DND-41 (cell line): ENCODE results near the gene KANSL1L.

Experiments
- CTCF ChIP-seq: IDR thresholded peaks from 2 replicates; pipeline ENCODE4 v1.5.1; 2012; ENCODE audit warnings: borderline replicate concordance, low read length, moderate library complexity, mild to moderate bottlenecking; ENCODE audit not compliant: poor library complexity, severe bottlenecking; ENCODE audit errors: extremely low read depth
- EZH2 ChIP-seq: IDR thresholded peaks from 3 replicates; pipeline ENCODE4 v1.6.1; 2012; ENCODE audit warnings: borderline replicate concordance, low read depth, mild to moderate bottlenecking, moderate library complexity, low read length, inconsistent platforms; ENCODE audit not compliant: severe bottlenecking

GRCh38 chr2:210170446-210171303 is 534 bp downstream of the KANSL1L start:
- TF ChIP-seq CTCF (peak; percentile 9), EZH2 (no peak)
